GF-D8 (cell line): Measurements from ENCODE around the gene BCL2.

Source experiments
- DNase-seq: peaks from one replicate; lab custom pipeline; 2025; lab: John Stamatoyannopoulos, UW

The BCL2 gene

GRCh38 chr18:63309422-63309821, 10.1 kb downstream of the BCL2 start:
- DNase-seq, result no peak

GRCh38 chr18:63307551-63308200, 11.9 kb downstream of the BCL2 start:
- no peak for DNase-seq

GRCh38 chr18:63306819-63307550, 12.6 kb downstream of the BCL2 start:
- DNase-seq, result no peak

- no peak for DNase-seq
Measured at GRCh38 chr18:63306249-63306648, 13.3 kb downstream of the BCL2 start.

- no peak for DNase-seq
Measured at GRCh38 chr18:63303547-63303946, 16.0 kb downstream of the BCL2 start.

GRCh38 chr18:63302636-63303405, 16.7 kb downstream of the BCL2 start:
- DNase-seq, result no peak

- no peak for DNase-seq
Measured at GRCh38 chr18:63302220-63302619, 17.3 kb downstream of the BCL2 start.

GRCh38 chr18:63301434-63301833, 18.1 kb downstream of the BCL2 start:
- DNase-seq, result no peak

GRCh38 chr18:63299837-63300745, 19.5 kb downstream of the BCL2 start:
- no peak for DNase-seq

- DNase-seq, result no peak
Measured at GRCh38 chr18:63298400-63299365, 20.9 kb downstream of the BCL2 start.

- DNase-seq, result no peak
Measured at GRCh38 chr18:63297687-63298399, 21.7 kb downstream of the BCL2 start.

GRCh38 chr18:63293935-63294334, 25.6 kb downstream of the BCL2 start:
- DNase-seq, result no peak

- no peak for DNase-seq
Measured at GRCh38 chr18:63292831-63293683, 26.5 kb downstream of the BCL2 start.

- no peak for DNase-seq
Measured at GRCh38 chr18:63291278-63291677, 28.3 kb downstream of the BCL2 start.

- DNase-seq, result no peak
Measured at GRCh38 chr18:63290821-63291200, 28.8 kb downstream of the BCL2 start.

- no peak for DNase-seq
Measured at GRCh38 chr18:63290166-63290820, 29.3 kb downstream of the BCL2 start.

GRCh38 chr18:63288311-63288710, 31.3 kb downstream of the BCL2 start:
- DNase-seq, result no peak

- no peak for DNase-seq
Measured at GRCh38 chr18:63287691-63288220, 31.8 kb downstream of the BCL2 start.
